ENCODE results near the gene PSAT1. TPM values are rescaled to one million over a fixed set of nuclear protein-coding genes. Genes with fewer than 3 reads are reported as not detected.

The PSAT1 gene
- total and polyA plus RNA-seq, 2 experiments from 2014 or later: 120 to 149 TPM

- WGBS (ENCODE audit: low lambda C conversion rate, missing lambda C conversion rate): 88% methylated on average over 6 of the region's 6 CpGs
- H3K27ac ChIP-seq: no peak overlapping the region
- H3K9me3 ChIP-seq (ENCODE audit: low read depth): no peaks in the 10 kb centered on the region
- TF ChIP-seq EZH2phosphoT487 (IDR thresholded peaks at IDR 0.05; ENCODE audit: low read depth, severe bottlenecking, unreplicated experiment) (no peak), EZH2 (IDR thresholded peaks at IDR 0.05; ENCODE audit: borderline replicate concordance) (no peak), CTCF (IDR thresholded peaks at IDR 0.05; ENCODE audit: poor library complexity) (no peak)
- H4K20me1 ChIP-seq (ENCODE audit: insufficient read depth, poor library complexity, severe bottlenecking): no peaks in the 10 kb centered on the region
- H3K4me3 ChIP-seq: no peak overlapping the region
- no peak for DNase-seq (ENCODE audit: low spot score)
- no peaks in the 10 kb centered on the region for H3K79me2 ChIP-seq
- H3K4me1 ChIP-seq (ENCODE audit: insufficient read depth): no peaks in the 10 kb centered on the region
- no peaks in the 10 kb centered on the region for H3K9me2 ChIP-seq (replicated peaks; ENCODE audit: insufficient read depth)
- H3K27me3 ChIP-seq: no peaks in the 10 kb centered on the region
- H3K36me3 ChIP-seq (replicated peaks; ENCODE audit: insufficient read depth, low read depth): no peaks in the 10 kb centered on the region
- H2AFZ ChIP-seq: no peak overlapping the region
- no peak overlapping the region for H3K4me2 ChIP-seq
These were observed 22.5 kb downstream of the PSAT1 start for GRCh38 chr9:78319197-78320029.

- no peak overlapping the region for H3K4me2 ChIP-seq
- WGBS (ENCODE audit: low lambda C conversion rate, missing lambda C conversion rate): 100% methylated on average over 2 of the region's 4 CpGs
- H2AFZ ChIP-seq: no peak overlapping the region
- H3K27ac ChIP-seq: no peak overlapping the region
- H3K27me3 ChIP-seq: no peaks in the 10 kb centered on the region
- no peaks in the 10 kb centered on the region for H3K36me3 ChIP-seq (replicated peaks; ENCODE audit: insufficient read depth, low read depth)
- TF ChIP-seq EZH2phosphoT487 (IDR thresholded peaks at IDR 0.05; ENCODE audit: low read depth, severe bottlenecking, unreplicated experiment): no peak
- no peak for TF ChIP-seq EZH2 (IDR thresholded peaks at IDR 0.05; ENCODE audit: borderline replicate concordance)
- no peaks in the 10 kb centered on the region for H3K9me2 ChIP-seq (replicated peaks; ENCODE audit: insufficient read depth)
- H4K20me1 ChIP-seq (ENCODE audit: insufficient read depth, poor library complexity, severe bottlenecking): no peaks in the 10 kb centered on the region
- H3K4me1 ChIP-seq (ENCODE audit: insufficient read depth): no peaks in the 10 kb centered on the region
- H3K79me2 ChIP-seq: no peaks in the 10 kb centered on the region
- no peak overlapping the region for H3K4me3 ChIP-seq
- no peak for DNase-seq (ENCODE audit: low spot score)
- no peaks in the 10 kb centered on the region for H3K9me3 ChIP-seq (ENCODE audit: low read depth)
These were observed 23.2 kb downstream of the PSAT1 start for GRCh38 chr9:78320030-78320693.

GRCh38 chr9:78320875-78321496, 24.1 kb downstream of the PSAT1 start:
- Histone ChIP-seq H3K9me3 (ENCODE audit: low read depth) (no peaks in the 10 kb centered on the region), H3K27me3 (no peaks in the 10 kb centered on the region), H3K27ac (no peak overlapping the region), H4K20me1 (ENCODE audit: insufficient read depth, poor library complexity, severe bottlenecking) (no peaks in the 10 kb centered on the region), H3K79me2 (no peaks in the 10 kb centered on the region), H3K36me3 (replicated peaks; ENCODE audit: insufficient read depth, low read depth) (no peaks in the 10 kb centered on the region), H2AFZ (no peak overlapping the region), H3K4me2 (no peak overlapping the region), H3K4me1 (ENCODE audit: insufficient read depth) (no peaks in the 10 kb centered on the region), H3K4me3 (no peak overlapping the region), H3K9me2 (replicated peaks; ENCODE audit: insufficient read depth) (no peaks in the 10 kb centered on the region)
- 97% methylated on average over 4 of the region's 4 CpGs for WGBS (ENCODE audit: low lambda C conversion rate, missing lambda C conversion rate)
- no peak for DNase-seq (ENCODE audit: low spot score)
- TF ChIP-seq EZH2phosphoT487 (IDR thresholded peaks at IDR 0.05; ENCODE audit: low read depth, severe bottlenecking, unreplicated experiment) (no peak), EZH2 (IDR thresholded peaks at IDR 0.05; ENCODE audit: borderline replicate concordance) (no peak), CTCF (IDR thresholded peaks at IDR 0.05; ENCODE audit: poor library complexity) (no peak)

All from hepatocyte (in vitro differentiated cells).